ENCODE results near the gene FOXB1. TPM values are rescaled to one million over a fixed set of nuclear protein-coding genes. Genes with fewer than 3 reads are reported as not detected.

Gene FOXB1
- total and polyA plus RNA-seq, 7 donors = 0.09 TPM; not detected in 6

- Histone ChIP-seq H3K27me3 (peaks cover 0 to 6% (median 0%) of the 10 kb centered on the region in 3 donors), H3K4me1 (no peaks in the 10 kb centered on the region), H3K4me3 (no peak overlapping the region), H3K27ac (no peak overlapping the region), H3K9me3 (peaks cover 0 to 3% (median 1%) of the 10 kb centered on the region in 4 donors), H3K36me3 (no peaks in the 10 kb centered on the region)
- no peak for DNase-seq
- WGBS, 2 donors = 39 to 74% methylated on average over 6 of the region's 6 CpGs
- intact Hi-C loops (cut with DNase I) = no loop called here
- TF ChIP-seq EP300 (IDR thresholded peaks at IDR 0.05) (no peak), POLR2A (IDR thresholded peaks at IDR 0.05) (no peak)
Measured at GRCh38 chr15:59976480-59977271, 27.4 kb upstream of the FOXB1 start.

- intact Hi-C loops (cut with DNase I) = no loop called here
- Histone ChIP-seq H3K4me3 (no peak overlapping the region), H3K27me3 (peaks cover 27 to 86% (median 58%) of the 10 kb centered on the region in 3 donors), H3K27ac (no peak overlapping the region), H3K36me3 (no peaks in the 10 kb centered on the region), H3K9me3 (no peaks in the 10 kb centered on the region), H3K4me1 (peaks cover 0 to 10% (median 7%) of the 10 kb centered on the region in 4 donors)
- 16 to 51% methylated on average over 2 of the region's 2 CpGs for WGBS, 2 donors
- TF ChIP-seq CTCF (IDR thresholded peaks at IDR 0.05) = no peak
- DNase-seq = no peak
Measured at GRCh38 chr15:59991834-59992233, 12.3 kb upstream of the FOXB1 start.

GRCh38 chr15:59993041-59993750, 10.9 kb upstream of the FOXB1 start:
- Histone ChIP-seq H3K36me3 (no peaks in the 10 kb centered on the region), H3K9me3 (no peaks in the 10 kb centered on the region), H3K27ac (no peak overlapping the region), H3K27me3 (peaks cover 39 to 92% (median 72%) of the 10 kb centered on the region in 3 donors), H3K4me1 (peaks cover 0 to 18% (median 14%) of the 10 kb centered on the region in 4 donors), H3K4me3 (no peak overlapping the region)
- intact Hi-C loops (cut with DNase I) = no loop called here
- DNase-seq = no peak
- 47 to 61% methylated on average over 35 of the region's 35 CpGs for WGBS, 2 donors
- TF ChIP-seq POLR2AphosphoS5 (IDR thresholded peaks at IDR 0.05) = no peak
- TF ChIP-seq EP300 (IDR thresholded peaks at IDR 0.05) = no peak
- TF ChIP-seq POLR2A (IDR thresholded peaks at IDR 0.05) = no peak
- TF ChIP-seq CTCF (IDR thresholded peaks at IDR 0.05) = no peak

GRCh38 chr15:59993950-59994401, 10.1 kb upstream of the FOXB1 start:
- 5 to 7% methylated on average over 20 of the region's 20 CpGs for WGBS, 2 donors
- Histone ChIP-seq H3K4me3 (no peak overlapping the region), H3K27me3 (peaks cover 46 to 97% (median 79%) of the 10 kb centered on the region in 3 donors), H3K36me3 (no peaks in the 10 kb centered on the region), H3K27ac (no peak overlapping the region), H3K9me3 (no peaks in the 10 kb centered on the region), H3K4me1 (peaks cover 0 to 18% (median 14%) of the 10 kb centered on the region in 4 donors)
- intact Hi-C loops (cut with DNase I) = no loop called here
- no peak for DNase-seq
- TF ChIP-seq CTCF (IDR thresholded peaks at IDR 0.05) (no peak), POLR2A (IDR thresholded peaks at IDR 0.05) (no peak), EP300 (IDR thresholded peaks at IDR 0.05) (no peak), POLR2AphosphoS5 (IDR thresholded peaks at IDR 0.05) (no peak)

- Histone ChIP-seq H3K4me3 (no peak overlapping the region), H3K27ac (no peak overlapping the region), H3K36me3 (no peaks in the 10 kb centered on the region), H3K4me1 (peaks cover 0 to 18% (median 14%) of the 10 kb centered on the region in 4 donors), H3K27me3 (peaks cover 50 to 99% (median 81%) of the 10 kb centered on the region in 3 donors), H3K9me3 (no peaks in the 10 kb centered on the region)
- 4 to 7% methylated on average over 8 of the region's 8 CpGs for WGBS, 2 donors
- DNase-seq = no peak
- intact Hi-C loops (cut with DNase I) = no loop called here
- TF ChIP-seq EP300 (IDR thresholded peaks at IDR 0.05) (no peak), CTCF (IDR thresholded peaks at IDR 0.05) (no peak), POLR2A (IDR thresholded peaks at IDR 0.05) (no peak), POLR2AphosphoS5 (IDR thresholded peaks at IDR 0.05) (no peak)
Measured at GRCh38 chr15:59994526-59994887, 9.6 kb upstream of the FOXB1 start.
